ENCODE data around the gene GAK. TPM values are rescaled to one million over a fixed set of nuclear protein-coding genes. Genes with fewer than 3 reads are reported as not detected.

The GAK gene
- total RNA-seq, 4 donors from 2014 or later: 62.3 to 126 (median 85.4) TPM

- TF ChIP-seq CTCF (IDR thresholded peaks at IDR 0.05): no peak
- DNase-seq (ENCODE audit: low spot score) (no peak), ATAC-seq (ENCODE audit: low FRiP score) (no peak)
Measured at GRCh38 chr4:967113-968104, 35.3 kb upstream of the GAK start.

GRCh38 chr4:966266-967112 lies 34.4 kb upstream of the GAK start:
- ATAC-seq (ENCODE audit: low FRiP score) (no peak), DNase-seq (ENCODE audit: low spot score) (no peak)
- TF ChIP-seq CTCF (IDR thresholded peaks at IDR 0.05): no peak

- no peak for TF ChIP-seq CTCF (IDR thresholded peaks at IDR 0.05)
- ATAC-seq (ENCODE audit: low FRiP score): no peak
- DNase-seq (ENCODE audit: low spot score): no peak
Measured at GRCh38 chr4:965766-966134, 33.6 kb upstream of the GAK start.

DNA sequence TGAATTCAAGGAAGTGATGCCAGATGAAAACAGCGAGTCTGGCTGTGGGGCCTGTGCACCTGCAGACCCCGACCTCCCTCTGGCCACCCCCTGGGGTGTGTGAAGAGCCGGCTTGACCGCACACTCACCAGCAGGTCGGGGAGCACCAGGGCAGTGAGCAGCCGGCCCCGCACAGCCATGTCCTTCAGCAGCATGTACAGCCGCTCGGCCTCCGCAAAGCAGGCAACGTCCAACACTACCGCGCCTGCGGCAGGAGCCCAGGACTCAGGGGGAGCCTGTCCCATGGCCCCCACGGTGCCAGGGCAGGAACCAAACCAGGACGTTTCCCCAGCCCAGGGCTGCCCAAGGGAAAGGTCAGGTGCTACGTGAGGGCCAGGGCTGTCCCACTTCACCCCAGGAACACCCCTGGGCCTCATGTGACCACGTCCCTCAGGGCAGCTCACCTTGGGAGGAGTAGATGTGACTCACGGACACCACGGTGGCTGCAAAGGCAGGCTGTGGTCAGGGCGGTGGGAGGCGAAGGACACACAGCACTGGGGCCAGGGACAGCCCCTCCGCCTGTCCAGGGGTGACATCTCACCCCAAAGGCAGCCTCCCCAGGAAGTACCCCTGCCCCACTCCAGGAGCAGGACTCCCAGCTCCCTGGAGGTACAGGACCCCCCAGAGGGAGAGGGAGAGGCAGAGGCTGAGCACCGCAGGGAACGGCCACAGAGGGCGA lies 33.1 kb upstream of the GAK start:
- DNase-seq (ENCODE audit: low spot score) (no peak), ATAC-seq (ENCODE audit: low FRiP score) (no peak)
- TF ChIP-seq CTCF (IDR thresholded peaks at IDR 0.05): no peak

GRCh38 chr4:964346-965025 lies 32.4 kb upstream of the GAK start:
- no peak for ATAC-seq (ENCODE audit: low FRiP score)
- no peak for TF ChIP-seq CTCF (IDR thresholded peaks at IDR 0.05)
- DNase-seq (ENCODE audit: low spot score): no peak
